Large intestine (tissue), 3 donors: ENCODE data around the gene PAK4. TPM values are rescaled to one million over a fixed set of nuclear protein-coding genes. Genes with fewer than 3 reads are reported as not detected.

ENCODE experiments used
- DNase-seq, 2 donors: peaks; one replicate each; pipeline versions ENCODE4 v3.0.0 to v3.0.0-alpha.2; 2013
- H3K27ac ChIP-seq: one replicate; pipeline ENCODE4 v1.5.1; 2013; ENCODE audit warnings: low read length
- H3K27me3 ChIP-seq: 2 replicates; pipeline ENCODE4 v1.6.1; 2013; ENCODE audit warnings: low read length; ENCODE audit not compliant: control insufficient read depth, insufficient read depth
- H3K36me3 ChIP-seq: 2 replicates; pipeline ENCODE4 v1.6.1; 2013; ENCODE audit warnings: low read length; ENCODE audit not compliant: control insufficient read depth, insufficient read depth
- H3K4me1 ChIP-seq: one replicate; pipeline ENCODE4 v1.6.1; 2013; ENCODE audit warnings: low read length; ENCODE audit not compliant: control insufficient read depth, insufficient read depth
- H3K4me3 ChIP-seq: one replicate; pipeline ENCODE4 v1.5.1; 2013; ENCODE audit warnings: low read length
- H3K9me3 ChIP-seq: one replicate; pipeline ENCODE4 v1.6.1; 2013; ENCODE audit warnings: mild to moderate bottlenecking, low read depth, low read length, moderate library complexity; ENCODE audit not compliant: control insufficient read depth
- WGBS: methylation state at CpG from one replicate; pipeline ENCODE4 v1.1.5; 2013; ENCODE audit warnings: low lambda C conversion rate; ENCODE audit not compliant: insufficient coverage; 5-methylcytosine and 5-hydroxymethylcytosine counted together
- polyA plus RNA-seq: library from polyadenylated mRNA; unstranded; fragments of 120-200 nt; gene quantifications from one replicate; pipeline ENCODE4 v1.2.1, GENCODE V29; 2013

Gene PAK4
- polyA plus RNA-seq, 1 donor = 59.6 TPM

- Histone ChIP-seq H3K4me1 (peaks cover 72% of the 10 kb centered on the region), H3K27ac (peak overlapping the region; percentile 95), H3K4me3 (no peak overlapping the region), H3K9me3 (no peaks in the 10 kb centered on the region), H3K27me3 (no peaks in the 10 kb centered on the region), H3K36me3 (peaks cover 3% of the 10 kb centered on the region)
- DNase-seq = no peak
- no CpG with 5 or more reads among the region's 11 CpGs for WGBS
These were observed 3.5 kb downstream of the PAK4 start for GRCh38 chr19:39129116-39129515.

DNA sequence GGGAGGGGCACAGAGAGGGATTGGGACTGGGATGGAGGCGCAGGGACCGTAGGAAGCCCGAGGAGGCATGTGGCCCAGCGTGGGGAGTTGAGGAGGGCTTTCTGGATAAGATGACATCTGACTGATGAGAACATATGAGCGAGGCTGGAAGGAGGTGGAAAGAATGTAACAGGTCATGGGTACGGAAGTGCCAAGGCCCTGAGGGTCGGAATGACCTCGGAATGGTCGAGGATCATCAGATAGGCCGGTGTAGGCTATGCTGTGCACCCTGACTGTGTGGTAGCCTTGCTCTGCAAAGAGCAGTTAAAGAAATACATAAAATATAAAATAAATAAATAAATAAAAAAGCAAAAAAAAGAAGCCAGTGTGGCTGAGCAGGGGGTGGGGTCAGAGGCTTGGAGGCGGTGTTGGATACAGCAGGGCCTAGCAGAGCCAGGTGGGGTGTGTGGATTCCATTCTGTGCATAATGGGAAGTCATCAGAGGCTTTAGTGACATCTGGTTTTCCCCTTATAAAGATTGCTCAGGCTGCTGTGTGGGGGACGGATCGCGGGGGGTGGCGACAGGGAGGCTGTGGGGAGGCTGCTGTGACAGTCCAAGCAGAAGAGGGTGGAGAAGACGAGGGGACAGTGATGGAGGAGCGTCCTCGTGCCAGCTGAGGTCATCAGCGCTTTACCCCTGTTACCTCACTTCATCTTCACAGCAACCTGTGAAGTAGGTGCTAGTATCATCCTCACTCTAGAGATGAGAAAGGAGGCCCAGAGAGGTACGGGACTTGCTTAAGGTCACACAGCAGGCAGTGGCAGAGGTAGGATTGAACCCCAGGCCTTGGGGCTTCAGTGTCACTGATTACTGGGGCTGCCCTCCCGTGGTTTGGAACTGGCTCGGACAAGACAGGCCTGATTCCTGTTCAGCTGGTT, 5.0 kb downstream of the PAK4 start:
- no peak overlapping the region for H3K27ac ChIP-seq
- H3K36me3 ChIP-seq = peaks cover 3% of the 10 kb centered on the region
- DNase-seq = no peak
- WGBS = 94% methylated on average over 5 of the region's 22 CpGs
- H3K4me3 ChIP-seq = no peak overlapping the region
- no peaks in the 10 kb centered on the region for H3K9me3 ChIP-seq
- H3K27me3 ChIP-seq = no peaks in the 10 kb centered on the region
- H3K4me1 ChIP-seq = peaks cover 74% of the 10 kb centered on the region

DNA sequence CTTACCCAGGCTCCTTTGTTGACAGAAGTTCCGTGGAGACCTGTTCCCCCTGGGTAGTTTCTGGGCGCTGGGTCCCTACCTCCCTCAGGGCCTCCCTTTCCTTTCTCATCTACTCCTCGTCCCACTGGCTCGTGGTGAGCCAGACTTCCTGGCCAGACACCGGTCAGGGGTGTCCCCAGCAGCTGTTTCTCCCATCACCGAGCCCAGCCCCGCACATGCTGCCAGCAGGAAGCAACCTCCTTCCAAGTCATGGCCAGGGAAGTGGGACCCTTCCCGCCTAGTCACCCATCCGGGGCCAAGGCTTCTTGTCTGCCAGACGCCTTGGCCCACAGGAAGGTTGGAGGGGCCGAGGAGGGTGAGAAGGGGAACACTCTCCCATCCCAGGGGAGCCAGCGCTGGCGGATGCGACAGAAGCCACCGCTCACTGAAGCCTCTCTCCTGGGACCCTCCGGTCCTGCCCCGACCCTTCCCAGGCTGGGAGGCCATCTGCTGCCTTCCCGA, 5.7 kb downstream of the PAK4 start:
- H3K36me3 ChIP-seq = peaks cover 3% of the 10 kb centered on the region
- no peak overlapping the region for H3K27ac ChIP-seq
- no peak overlapping the region for H3K4me3 ChIP-seq
- no CpG with 5 or more reads among the region's 18 CpGs for WGBS
- no peaks in the 10 kb centered on the region for H3K9me3 ChIP-seq
- peaks cover 78% of the 10 kb centered on the region for H3K4me1 ChIP-seq
- H3K27me3 ChIP-seq = no peaks in the 10 kb centered on the region
- DNase-seq = no peak

GRCh38 chr19:39132344-39132969, 6.9 kb downstream of the PAK4 start:
- Histone ChIP-seq H3K9me3 (no peaks in the 10 kb centered on the region), H3K27ac (no peak overlapping the region), H3K27me3 (no peaks in the 10 kb centered on the region), H3K36me3 (peaks cover 3% of the 10 kb centered on the region), H3K4me1 (peaks cover 76% of the 10 kb centered on the region), H3K4me3 (no peak overlapping the region)
- no peak for DNase-seq
- WGBS = 43% methylated on average over 1 of the region's 20 CpGs

DNA sequence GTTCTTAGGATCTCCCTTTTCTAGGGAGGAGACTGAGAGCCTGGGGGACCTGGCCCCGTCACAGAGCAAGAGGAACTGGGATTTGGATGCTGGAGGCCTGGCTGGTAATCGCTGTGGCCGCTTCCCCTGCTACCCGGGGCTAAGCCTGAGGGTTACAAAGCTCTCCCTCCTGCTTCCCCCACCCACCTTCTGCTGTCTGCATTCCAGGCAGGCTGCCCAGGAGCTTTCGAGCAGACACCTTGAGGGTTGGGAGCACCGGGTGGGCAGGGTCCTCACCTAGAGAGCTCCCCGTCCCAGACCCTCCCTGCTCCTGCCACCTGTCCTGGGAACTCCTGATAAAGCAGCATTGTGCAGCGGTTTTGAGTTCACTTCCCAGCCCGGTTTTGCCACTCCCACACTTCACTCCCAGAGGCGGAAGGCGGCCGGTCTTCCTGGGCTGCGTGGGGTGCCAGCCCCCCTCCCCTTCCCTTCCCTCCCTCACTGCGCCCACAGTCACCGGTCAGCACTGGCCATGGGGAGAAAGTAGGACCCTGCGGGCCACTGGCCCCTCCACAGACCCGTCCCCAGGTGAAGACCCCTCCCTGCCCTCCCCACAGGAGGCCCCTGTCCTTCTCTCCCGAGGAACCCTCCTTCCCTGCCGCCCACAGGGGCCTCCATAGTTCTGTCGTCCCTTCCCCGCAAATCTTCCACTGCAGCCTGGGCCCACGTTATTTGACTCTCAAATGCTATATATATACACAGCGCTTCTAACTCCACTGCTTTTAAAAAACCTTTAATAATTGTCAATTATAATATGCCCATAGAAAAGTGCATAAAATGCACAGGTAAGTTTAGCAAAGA, 8.1 kb downstream of the PAK4 start:
- no peak overlapping the region for H3K4me3 ChIP-seq
- peaks cover 64% of the 10 kb centered on the region for H3K4me1 ChIP-seq
- peak in 1 of 2 donors; percentile 59 for DNase-seq
- no peaks in the 10 kb centered on the region for H3K27me3 ChIP-seq
- peak overlapping the region; percentile 57 for H3K27ac ChIP-seq
- H3K9me3 ChIP-seq = no peaks in the 10 kb centered on the region
- H3K36me3 ChIP-seq = peaks cover 3% of the 10 kb centered on the region
- no CpG with 5 or more reads among the region's 23 CpGs for WGBS

DNA sequence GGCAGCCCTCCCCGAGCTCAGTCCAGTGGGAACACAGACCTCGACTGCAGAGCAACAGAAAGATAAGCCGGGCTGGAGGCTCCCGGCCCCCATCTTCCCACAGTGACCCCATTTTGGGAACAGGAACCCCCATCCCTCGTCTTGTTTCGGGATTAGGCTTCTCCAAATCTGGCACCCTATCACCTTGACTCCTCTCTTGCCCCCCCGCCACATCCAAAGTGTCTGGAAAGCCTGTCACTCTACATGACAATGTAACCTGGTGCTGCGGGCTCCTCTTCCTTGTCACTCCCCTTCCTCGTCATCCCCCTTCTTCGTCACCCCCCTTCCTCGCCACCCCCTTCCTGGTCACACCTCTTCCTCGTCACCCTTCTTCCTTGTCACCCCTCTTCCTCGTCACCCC, 10.1 kb downstream of the PAK4 start:
- peaks cover 65% of the 10 kb centered on the region for H3K4me1 ChIP-seq
- H3K27ac ChIP-seq = no peak overlapping the region
- no peaks in the 10 kb centered on the region for H3K27me3 ChIP-seq
- no peak for DNase-seq
- H3K4me3 ChIP-seq = no peak overlapping the region
- H3K36me3 ChIP-seq = no peaks in the 10 kb centered on the region
- no peaks in the 10 kb centered on the region for H3K9me3 ChIP-seq
- WGBS = 88% methylated on average over 5 of the region's 13 CpGs

DNA sequence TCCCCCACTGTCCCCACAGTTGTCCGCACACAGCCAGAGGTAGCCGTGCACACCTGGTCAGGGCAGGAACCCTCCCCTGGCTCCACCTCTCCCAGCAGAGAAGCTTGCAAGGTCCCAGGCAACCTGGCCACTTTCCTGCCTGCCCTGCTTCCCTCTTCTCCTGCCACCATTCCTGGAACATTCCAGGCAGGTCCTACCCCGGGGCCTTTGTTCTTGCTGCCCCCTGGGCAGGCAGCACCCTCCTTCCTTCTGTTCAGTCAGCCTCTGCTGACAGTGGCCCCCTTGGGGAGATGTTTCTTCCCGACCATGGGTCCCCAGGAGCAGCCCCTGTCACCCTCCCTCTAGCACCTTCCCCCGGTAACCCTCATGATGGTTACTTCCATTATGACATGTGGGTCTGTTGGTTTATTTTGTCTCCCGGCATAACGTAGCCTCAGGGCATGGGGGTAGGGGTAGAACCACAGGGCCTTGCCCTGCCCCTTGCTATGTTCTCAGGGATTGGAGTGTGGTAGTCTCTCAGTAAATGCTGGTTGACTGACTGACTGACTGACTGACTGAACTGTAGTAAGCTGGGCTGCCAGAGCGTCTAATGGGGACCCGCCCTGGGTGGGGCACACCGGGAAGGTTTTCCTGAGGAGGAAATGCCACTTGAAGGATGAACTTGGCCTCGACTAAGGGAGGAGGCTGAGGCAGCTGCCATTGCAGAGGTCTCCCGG, 10.8 kb downstream of the PAK4 start:
- DNase-seq = peak in 1 of 2 donors; percentile 57
- no peaks in the 10 kb centered on the region for H3K36me3 ChIP-seq
- H3K27ac ChIP-seq = no peak overlapping the region
- no CpG with 5 or more reads among the region's 12 CpGs for WGBS
- H3K4me3 ChIP-seq = no peak overlapping the region
- peaks cover 66% of the 10 kb centered on the region for H3K4me1 ChIP-seq
- H3K9me3 ChIP-seq = no peaks in the 10 kb centered on the region
- no peaks in the 10 kb centered on the region for H3K27me3 ChIP-seq

DNA sequence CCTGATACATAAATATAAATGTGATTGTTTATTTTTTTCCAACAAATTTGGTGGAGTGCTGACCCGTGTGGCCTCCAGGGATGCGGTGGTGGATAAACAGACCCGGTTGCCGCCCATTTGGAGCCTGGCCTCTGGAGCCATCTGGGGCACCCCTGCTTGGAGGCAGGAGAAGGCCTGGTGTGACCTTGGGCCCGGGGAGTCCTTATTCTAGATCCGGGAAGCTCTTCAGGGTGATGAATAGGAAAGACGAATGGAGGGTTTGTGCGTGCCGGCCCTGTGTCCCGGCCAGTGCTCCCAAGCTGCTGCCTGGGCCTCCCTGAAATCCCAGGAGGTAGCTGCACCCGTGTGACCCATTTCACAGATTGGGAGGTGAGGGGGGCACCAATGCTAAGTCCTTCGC, 11.5 kb downstream of the PAK4 start:
- WGBS = no CpG with 5 or more reads among the region's 12 CpGs

GRCh38 chr19:39138221-39139211, 12.9 kb downstream of the PAK4 start:
- Histone ChIP-seq H3K36me3 (no peaks in the 10 kb centered on the region), H3K27ac (no peak overlapping the region), H3K4me1 (peaks cover 54% of the 10 kb centered on the region), H3K27me3 (no peaks in the 10 kb centered on the region), H3K9me3 (no peaks in the 10 kb centered on the region), H3K4me3 (no peak overlapping the region)
- no peak for DNase-seq
- 100% methylated on average over 4 of the region's 20 CpGs for WGBS

More for the DNA sequence above, 11.5 kb downstream of the PAK4 start:
- H3K27ac ChIP-seq = no peak overlapping the region
- no peaks in the 10 kb centered on the region for H3K27me3 ChIP-seq
- H3K9me3 ChIP-seq = no peaks in the 10 kb centered on the region
- no peak overlapping the region for H3K4me3 ChIP-seq
- peaks cover 59% of the 10 kb centered on the region for H3K4me1 ChIP-seq
- no peak for DNase-seq
- no peaks in the 10 kb centered on the region for H3K36me3 ChIP-seq
